Renal cortex interstitium (tissue), 11 donors: ENCODE data around the gene HADH. TPM values are rescaled to one million over a fixed set of nuclear protein-coding genes. Genes with fewer than 3 reads are reported as not detected.
A peak's percentile ranks its signal among the peaks of the same experiment; 100 is the strongest.

Source experiments
- DNase-seq, 11 donors: peaks; one replicate each; pipeline ENCODE4 v3.0.0-alpha.2; 2013; ENCODE audit warnings: low read depth in 9 of 11, low spot score in 4 of 11; ENCODE audit errors: extremely low read depth in 1 of 11
- polyA plus RNA-seq, 3 donors: library from polyadenylated mRNA; unstranded; fragments of 120-200 nt; gene quantifications; one replicate each; pipeline ENCODE4 v1.2.1, GENCODE V29; 2013; ENCODE audit not compliant: insufficient read length in 3 of 3

HADH gene
- polyA plus RNA-seq, 3 donors, result 88.2 to 101 (median 97.1) TPM

DNA sequence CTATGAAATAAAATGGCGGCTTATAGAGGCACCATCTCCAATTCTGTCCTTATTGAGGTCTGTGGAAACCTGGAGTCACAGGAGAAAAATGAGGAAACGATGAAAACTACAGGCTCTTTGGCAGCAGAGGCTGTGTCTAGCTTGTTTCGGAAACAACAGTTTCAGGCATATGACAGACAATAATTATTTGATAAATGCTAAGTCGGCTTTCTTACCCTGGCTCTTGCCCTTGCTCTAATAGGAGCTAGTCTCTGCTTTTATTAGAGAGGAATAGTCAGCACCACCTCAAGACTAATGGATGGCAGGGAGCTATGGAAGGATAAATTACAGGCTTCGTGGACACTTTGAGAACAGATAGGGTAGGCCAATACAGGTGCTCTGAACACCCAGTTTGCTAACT is 24.3 kb downstream of the HADH start:
- no peak for DNase-seq

DNA sequence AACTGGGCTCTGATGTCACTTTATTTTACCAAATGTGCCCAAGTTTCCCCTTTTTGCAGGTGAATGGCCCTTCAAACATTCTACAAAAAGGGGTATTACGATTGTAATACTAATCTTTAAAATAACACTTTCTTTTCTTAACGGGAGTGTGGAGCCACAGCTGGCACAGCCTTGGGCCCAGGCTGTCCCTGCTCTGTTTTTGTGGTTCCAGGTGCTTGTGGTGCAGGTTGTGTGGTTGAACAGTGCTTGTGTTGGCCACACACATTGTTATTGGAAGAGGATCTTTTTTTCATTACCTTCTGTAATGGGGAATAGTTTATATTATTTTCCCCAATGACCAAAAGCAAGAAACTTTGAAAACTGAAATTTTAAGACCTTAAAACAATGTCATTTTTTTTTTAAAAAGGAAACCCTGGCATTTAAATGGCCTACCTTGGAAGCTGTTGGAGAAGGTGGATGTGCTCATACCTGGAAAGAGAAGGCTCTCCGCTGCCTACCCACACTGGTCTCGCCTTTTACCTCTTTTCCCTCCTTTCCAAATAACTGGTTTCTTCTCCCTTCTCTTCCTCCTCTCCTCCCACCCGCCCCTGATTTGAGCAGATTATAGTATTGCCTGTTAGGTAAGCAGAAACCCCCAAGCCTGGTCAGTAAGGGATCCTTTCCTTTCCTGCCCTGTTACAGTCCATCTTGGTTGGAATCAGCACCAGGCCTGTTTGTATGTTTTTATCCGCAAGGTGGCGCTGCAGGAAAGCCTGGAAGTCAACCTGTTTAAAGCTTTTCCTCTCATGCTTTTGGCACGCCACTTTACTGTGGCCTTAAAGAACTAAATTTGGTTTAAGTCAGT is 28.6 kb downstream of the HADH start:
- peak; percentile 52 to 82 (median 69) for DNase-seq

DNA sequence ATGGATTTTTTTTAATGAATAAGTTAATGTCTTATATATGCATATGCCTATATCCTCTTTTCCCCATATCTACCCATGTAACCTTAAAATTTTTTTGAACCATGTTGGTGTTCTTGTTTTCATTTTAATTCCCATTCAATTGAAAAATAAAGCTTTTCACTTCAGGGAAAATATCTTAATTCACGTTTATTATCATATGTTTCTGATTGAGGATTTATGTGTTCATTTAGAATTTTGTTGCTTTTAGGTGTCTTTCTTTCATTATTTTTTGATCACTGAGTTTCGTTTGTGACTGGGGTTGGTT is 29.1 kb downstream of the HADH start:
- DNase-seq, result no peak

DNA sequence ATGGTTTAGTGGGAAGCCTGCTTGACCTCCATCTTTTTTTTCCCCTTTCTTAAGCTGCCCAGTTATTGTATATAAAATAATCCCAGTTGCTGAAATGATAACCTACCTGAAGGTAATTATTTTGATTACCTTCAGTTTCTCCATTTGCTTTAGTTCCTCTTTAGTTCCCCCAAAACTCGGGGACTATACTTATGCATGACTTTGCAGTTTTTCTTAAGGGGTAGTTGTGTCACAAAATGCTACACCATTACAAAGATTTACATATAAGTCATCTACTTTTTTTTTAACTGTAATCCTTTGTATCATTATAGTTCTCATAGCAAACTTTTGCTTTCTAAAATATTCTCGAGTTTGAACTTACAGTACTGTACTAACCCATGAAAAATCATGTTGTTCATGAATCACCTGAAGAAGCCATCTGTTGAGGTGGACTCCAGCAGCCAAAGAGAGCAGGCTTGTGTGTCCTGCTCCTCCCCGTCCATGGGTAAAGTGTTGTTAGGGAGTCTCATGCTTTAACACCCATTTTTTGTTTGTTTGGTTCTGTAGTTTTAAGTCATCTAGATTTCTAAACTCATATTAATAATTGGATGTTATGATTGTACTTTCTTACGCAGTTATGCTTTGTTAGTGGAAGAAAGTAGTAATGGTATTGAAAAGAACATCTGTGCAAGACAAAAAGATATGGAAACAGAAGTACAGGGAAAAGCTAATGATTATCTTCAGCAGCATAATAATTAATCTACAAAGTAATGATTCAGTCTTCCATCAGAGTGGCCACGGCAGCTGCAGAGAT is 34.6 kb downstream of the HADH start:
- no peak for DNase-seq

DNA sequence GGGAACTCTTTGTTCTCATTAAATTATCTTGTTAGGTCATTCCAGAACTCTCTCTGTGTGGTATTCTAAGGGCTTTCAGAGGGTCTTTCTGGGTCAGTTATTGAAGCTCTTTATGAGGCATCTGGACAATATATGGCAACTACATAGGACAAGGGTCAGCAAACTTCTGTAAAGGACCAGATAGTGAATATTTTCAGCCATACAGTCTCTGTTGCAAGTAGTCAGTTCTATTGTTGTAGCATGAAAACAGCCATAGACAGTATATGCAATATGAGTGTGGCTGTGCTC is 35.1 kb downstream of the HADH start:
- DNase-seq, result no peak

DNA sequence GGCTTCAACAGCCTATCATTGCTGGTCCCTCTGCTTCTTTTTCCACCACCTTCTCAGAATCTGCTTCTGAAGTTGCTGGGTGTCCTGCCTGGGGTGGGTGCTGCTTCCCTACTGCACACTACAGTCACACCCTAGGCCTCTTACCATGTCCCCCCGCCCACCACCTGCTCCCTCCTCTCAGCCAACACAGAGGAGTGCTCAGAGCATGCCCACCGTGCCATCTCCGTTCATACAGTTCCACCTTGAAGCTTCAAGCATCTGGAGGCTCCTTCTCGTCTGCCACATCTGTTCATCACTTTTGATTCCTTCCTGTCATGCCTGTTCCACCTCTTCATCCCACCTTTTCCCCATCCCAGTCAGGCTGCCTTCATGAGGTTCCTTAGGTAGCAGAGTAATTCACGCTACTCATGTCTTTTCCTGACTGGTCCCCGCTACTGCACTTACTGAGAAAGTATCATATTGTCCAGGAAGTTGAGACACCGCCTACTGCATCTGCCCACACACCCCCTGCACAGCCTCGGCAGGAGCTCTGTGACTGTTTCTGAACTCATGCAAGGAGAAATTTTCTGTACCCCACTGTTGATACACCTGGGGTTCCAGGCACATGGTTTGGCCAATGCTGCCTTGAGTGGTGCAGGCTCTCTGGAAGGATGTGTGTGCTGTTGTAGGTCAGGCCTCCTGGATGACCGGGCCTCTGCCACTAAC is 39.5 kb downstream of the HADH start:
- no peak for DNase-seq

DNA sequence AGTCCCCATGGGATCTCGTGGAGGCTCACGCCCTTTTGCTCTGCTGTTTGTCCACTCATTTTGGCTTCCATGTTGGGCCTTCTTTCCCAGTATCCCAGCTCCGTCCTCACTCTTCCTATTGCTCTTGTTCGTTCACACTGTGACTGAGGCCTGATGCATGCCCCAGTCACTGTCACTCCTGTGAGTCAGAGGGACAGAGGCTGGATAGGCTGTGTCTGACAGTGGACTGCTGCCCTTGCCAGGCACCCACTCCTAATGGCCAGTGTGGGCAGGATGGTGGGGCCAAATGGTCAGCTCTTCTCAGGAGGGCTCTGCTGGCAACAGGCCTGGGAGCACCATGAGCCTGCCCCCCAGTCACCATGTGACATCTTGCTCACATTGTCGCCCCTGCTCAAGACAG is 40.0 kb downstream of the HADH start:
- no peak for DNase-seq

DNA sequence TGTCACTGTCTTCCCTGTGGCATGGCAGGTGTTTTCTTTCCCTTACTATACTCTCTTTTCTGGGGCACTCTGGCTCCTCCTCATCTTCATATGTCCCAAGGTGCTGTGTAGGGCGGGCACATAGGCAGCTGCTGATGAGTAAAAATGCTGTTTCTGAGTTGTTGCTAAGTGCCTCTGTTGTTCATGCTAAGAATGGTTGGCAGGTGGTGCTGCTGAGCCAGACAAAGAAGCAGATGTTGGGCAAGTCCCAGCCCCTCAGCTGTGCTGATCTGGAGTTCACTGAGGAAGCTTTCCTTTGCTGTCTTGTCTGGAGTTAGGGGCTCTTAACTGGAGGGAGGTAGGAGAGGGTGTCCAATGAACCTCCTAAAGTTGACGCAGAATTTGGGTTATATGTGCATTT is 40.6 kb downstream of the HADH start:
- peak in 5 of 11 donors; percentile 17 to 43 (median 29) for DNase-seq

DNA sequence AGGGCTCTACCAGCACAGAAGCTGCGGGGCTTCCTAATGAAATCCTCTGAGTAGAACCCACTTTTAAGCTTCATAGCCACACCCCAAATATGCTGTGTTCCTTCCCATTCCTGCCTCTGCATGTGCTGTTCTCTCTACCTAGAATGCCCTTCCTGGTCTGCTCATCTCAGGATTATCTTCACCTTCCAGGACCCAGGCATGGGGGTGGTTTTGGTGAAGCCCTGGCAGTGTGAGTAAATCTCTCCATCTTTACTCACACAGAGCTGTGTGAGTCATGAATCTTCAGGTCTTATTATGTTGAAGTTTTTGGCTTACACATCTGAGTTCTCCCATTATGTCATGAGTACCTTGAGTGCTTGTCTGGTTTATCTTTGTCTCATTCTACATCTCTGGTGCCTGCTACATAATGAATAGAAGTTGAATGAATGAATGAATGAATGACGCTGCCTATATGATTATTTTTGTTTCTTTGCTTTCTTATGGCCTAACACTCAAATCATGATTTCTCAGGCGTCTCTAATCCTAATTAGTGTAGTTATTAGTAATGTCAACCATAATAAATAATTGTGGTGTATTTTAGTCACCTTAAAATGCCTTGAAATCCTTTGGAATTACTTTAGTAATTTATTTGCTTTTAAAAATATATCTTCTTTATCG is 41.9 kb downstream of the HADH start:
- DNase-seq, result no peak

DNA sequence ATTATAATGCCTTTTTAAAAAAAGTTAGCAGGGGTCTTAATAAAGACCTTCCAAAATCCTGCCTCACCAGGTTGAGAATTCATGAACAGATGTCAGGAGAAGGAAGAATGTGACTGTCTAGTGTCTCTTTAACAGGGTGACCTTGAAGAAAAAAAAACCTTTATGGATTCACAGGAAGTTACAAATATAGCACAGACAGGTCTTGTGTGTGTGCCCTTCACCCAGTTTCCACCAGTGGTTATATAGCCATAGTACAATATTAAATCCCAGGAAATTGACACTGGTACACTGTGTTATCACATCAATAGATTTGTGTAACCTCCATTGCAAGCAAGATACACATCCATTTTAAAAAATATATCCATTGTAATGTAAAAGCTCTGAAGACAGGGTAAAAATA is 43.7 kb downstream of the HADH start:
- no peak for DNase-seq

DNA sequence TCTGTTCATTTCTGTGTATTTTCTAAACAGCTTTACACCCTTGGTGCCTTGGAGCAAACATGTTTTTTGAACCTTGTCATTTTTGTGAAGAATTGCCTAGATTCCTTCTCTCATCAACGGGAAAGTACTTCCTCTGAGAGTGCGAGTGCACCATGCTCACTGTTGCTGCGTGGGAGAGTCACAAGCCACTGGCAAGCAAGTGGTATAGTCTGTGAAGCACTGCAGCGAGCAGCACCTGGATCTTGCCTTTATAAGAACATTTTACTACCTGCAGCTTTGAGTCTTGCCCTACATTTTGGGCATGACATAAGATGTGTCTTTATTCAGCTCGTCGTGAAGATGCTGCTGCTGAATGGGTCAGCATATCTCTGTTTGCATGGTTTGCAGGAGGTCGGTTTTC is 44.9 kb downstream of the HADH start:
- no peak for DNase-seq

DNA sequence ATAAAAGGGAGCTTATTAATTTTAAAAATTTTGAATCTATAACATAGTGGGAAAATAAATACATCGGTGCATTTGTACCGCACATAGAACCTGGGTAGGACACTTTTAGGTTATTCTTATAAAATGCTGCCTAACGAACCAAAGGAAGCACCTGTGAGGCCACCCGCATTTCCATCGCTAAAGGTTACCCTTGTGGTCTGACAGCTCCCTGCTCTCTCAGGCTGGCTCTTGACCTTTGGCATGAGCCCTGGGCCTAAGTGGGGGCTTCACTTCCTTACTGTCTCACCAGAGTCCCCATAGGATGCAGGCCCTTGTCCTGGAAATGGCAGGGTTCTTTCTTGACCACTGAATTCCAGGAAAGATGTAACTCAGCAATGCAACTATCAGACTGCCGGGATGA is 46.0 kb downstream of the HADH start:
- DNase-seq, result no peak

DNA sequence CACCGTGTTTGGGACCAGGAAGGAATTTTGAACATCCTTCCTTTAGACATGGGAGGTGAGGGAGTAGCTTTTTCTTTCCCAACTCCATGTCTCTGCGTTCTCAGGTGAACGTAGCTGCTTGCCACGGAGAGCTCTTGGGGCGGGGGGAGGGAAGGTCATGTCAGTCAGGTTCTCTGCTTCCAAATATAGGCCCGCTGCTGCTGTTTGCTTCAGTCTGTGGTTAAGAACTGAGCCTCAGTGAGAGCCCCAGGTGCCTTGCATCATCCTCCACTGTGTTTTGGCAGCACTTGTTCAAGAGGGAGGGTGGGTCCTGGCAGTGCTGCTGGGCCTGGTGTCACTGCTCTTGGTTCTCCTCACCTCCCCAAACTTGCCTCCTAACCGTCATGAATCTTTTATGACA is 46.5 kb downstream of the HADH start:
- no peak for DNase-seq

DNA sequence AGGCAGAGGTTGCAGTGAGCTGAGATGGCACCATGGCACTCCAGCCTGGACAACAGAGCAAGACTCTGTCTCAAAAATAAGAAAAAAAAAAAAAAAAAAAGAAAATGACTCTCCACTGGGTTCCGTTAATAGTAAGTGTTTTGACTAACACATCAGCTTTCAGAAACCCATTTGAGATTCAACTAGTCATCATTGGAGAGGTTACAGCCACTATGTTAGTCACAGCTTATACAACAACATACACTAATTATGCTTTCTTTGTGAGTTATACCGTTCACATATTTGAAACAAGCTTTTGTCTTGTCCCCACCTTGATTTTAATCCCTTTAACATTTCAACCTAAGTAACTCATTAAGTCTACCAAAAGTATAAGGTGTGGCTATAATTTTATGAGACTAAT is 48.2 kb downstream of the HADH start:
- DNase-seq, result no peak

DNA sequence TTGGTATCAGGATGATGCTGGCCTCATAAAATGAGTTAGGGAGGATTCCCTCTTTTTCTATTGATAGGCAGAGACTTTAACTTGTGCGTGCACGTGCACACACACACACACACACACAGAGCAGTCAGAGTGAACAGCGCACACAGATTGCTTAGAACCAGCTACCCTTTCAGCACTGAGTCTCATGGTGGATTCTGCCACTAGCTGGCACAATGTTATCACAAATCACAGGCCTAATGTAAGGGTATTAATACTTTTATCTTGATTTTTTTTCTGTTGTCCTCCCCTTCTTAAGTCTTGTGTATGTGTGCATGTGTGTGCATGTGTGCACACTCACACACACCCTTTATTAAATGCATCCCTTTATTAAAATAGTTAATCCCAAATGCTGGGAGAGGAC is 53.2 kb downstream of the HADH start:
- DNase-seq, result no peak

DNA sequence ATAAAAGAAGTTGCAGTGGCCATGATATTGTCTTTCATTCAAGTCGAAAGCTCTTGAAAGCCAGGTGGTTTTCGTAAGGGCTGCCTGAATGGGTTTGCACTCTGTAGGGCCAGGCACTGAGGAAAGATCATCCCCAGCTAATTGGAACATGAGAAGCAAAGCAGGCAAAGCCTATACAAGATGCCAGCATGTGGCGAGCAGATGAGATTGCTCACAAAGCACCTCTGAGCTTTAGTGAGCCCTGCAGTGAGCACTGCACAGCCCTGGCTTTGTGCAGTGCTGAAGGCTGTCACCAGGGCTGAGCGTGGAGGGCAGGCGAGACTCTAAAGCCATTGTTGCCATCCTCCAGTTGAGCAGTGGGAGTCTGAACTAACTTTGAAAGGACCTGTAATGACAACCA is 53.8 kb downstream of the HADH start:
- no peak for DNase-seq

DNA sequence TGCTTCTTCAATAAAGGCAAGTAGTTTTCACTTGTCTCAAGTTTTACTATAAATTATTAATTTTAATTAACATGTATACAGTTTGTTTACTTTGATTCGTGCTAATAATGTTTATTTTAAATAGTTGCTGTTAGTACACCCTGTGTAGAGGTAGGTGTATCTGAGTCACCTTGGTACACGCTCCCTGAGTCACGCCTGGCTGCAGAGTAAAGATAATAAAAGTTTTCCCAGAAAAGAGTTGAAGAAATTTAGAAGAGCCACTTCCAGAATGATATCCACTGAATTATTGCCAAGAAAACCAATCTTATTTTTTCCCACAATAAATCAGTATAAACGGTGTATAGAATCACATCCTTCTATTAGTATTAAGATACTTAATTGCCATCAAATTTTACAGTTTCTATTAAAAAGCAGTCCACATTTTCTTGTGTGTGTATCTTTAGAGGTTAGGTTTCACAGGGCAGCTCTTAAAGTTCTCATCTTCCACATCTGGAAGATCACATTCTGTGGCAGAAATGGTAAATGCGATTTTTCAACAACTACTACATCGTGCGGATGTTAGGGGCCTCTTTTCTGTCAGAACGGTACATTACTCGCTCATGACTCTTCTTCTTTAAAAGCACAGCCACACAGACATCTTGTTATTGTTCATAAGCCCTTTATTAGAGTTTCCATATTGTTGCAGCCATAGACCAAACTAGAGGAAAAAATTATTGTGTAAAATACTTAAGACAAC is 55.4 kb downstream of the HADH start:
- DNase-seq, result no peak

DNA sequence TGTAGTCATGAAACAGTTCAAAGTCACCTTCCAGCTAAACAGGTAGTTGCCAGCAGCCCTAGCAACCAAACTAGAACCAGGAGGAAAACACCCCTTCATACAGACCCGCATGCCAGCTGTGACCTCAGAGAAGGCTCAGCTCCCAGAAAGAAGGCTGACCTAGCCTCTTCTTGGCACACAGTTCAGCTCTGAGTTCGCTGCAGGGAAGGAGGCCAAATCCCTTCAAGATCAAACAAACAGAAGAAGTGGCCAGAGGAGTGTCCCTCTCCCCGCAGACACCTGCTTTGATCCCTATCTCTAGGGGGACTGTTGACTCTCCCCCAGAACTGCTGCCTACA is 56.0 kb downstream of the HADH start:
- DNase-seq, result no peak

DNA sequence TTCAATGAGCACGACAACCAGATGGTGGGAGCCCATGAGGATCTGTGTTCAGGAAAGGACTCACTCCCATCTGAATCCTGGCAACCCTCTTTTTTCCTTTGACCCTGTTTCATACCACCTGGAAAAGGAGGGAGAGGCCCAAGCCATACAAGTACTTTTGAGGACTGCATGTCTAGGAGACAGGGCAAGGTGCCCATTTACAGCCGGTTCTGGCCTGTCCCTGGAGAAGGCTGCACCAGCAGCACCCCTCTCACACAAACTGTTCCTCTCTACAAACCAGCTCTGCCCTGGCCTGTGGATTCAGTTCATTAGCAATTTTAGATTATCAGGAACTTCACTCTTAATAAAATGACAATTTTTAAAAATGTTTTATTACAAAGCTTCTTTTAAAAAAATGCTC is 57.5 kb downstream of the HADH start:
- no peak for DNase-seq
